ENCODE measurements around the gene OTULIN. TPM values are rescaled to one million over a fixed set of nuclear protein-coding genes. Genes with fewer than 3 reads are reported as not detected.

Gene OTULIN
- total RNA-seq, 1 donor from 2014 or later, result 75.6 TPM

- intact Hi-C loops (cut with micrococcal nuclease), result no loop called here
These were observed 22.6 kb downstream of the OTULIN start for GRCh38 chr5:14687023-14687665.

GRCh38 chr5:14693070-14693469 lies 28.6 kb downstream of the OTULIN start:
- intact Hi-C loops (cut with micrococcal nuclease), result no loop called here

- intact Hi-C loops (cut with micrococcal nuclease), result no loop called here
These were observed 30.6 kb downstream of the OTULIN start for GRCh38 chr5:14695152-14695551.

- intact Hi-C loops (cut with micrococcal nuclease), result no loop called here
These were observed 31.5 kb downstream of the OTULIN start for GRCh38 chr5:14696057-14696456.

GRCh38 chr5:14696851-14697250 lies 32.3 kb downstream of the OTULIN start:
- intact Hi-C loops (cut with micrococcal nuclease), result no loop called here

- intact Hi-C loops (cut with micrococcal nuclease), result no loop called here
These were observed 34.0 kb downstream of the OTULIN start for GRCh38 chr5:14698495-14698894.

GRCh38 chr5:14699159-14699558 lies 34.6 kb downstream of the OTULIN start:
- intact Hi-C loops (cut with micrococcal nuclease), result no loop called here

- intact Hi-C loops (cut with micrococcal nuclease), result loop anchor here (10.0 kb wide), 1 partner anchor 555 kb away; the partner anchor contains the start of gene TRIO
These were observed 35.4 kb downstream of the OTULIN start for GRCh38 chr5:14699807-14700400.

- intact Hi-C loops (cut with micrococcal nuclease), result loop anchor here (10.0 kb wide), 1 partner anchor 556 kb away; the partner anchor contains the start of gene TRIO
These were observed 36.2 kb downstream of the OTULIN start for GRCh38 chr5:14700478-14701436.

GRCh38 chr5:14701556-14701955 lies 37.0 kb downstream of the OTULIN start:
- intact Hi-C loops (cut with micrococcal nuclease), result loop anchor here (10.0 kb wide), 1 partner anchor 557 kb away; the partner anchor contains the start of gene TRIO

- intact Hi-C loops (cut with micrococcal nuclease), result loop anchor here (10.0 kb wide), 1 partner anchor 558 kb away; the partner anchor contains the start of gene TRIO
These were observed 37.8 kb downstream of the OTULIN start for GRCh38 chr5:14702238-14702839.

GRCh38 chr5:14705556-14705955 lies 41.0 kb downstream of the OTULIN start:
- intact Hi-C loops (cut with micrococcal nuclease), result loop anchor here (10.0 kb wide), 1 partner anchor 561 kb away; the partner anchor contains the start of gene TRIO

- intact Hi-C loops (cut with micrococcal nuclease), result loop anchor here (1.0 to 10.0 kb wide), 12 partner anchors 21 to 562 kb away; partner anchors contain the start of genes OTULIN and TRIO
These were observed 42.1 kb downstream of the OTULIN start for GRCh38 chr5:14706615-14707021.

- intact Hi-C loops (cut with micrococcal nuclease), result loop anchor here (10.0 kb wide), 1 partner anchor 563 kb away; the partner anchor contains the start of gene TRIO
These were observed 43.4 kb downstream of the OTULIN start for GRCh38 chr5:14707811-14708390.

- intact Hi-C loops (cut with micrococcal nuclease), result loop anchor here (10.0 kb wide), 1 partner anchor 564 kb away; the partner anchor contains the start of gene TRIO
These were observed 44.0 kb downstream of the OTULIN start for GRCh38 chr5:14708551-14708950.

GRCh38 chr5:14710313-14710994 lies 45.9 kb downstream of the OTULIN start:
- intact Hi-C loops (cut with micrococcal nuclease), result no loop called here

- intact Hi-C loops (cut with micrococcal nuclease), result no loop called here
These were observed 47.6 kb downstream of the OTULIN start for GRCh38 chr5:14712131-14712530.

- intact Hi-C loops (cut with micrococcal nuclease), result no loop called here
These were observed 48.1 kb downstream of the OTULIN start for GRCh38 chr5:14712666-14713065.

GRCh38 chr5:14713476-14714390 lies 49.2 kb downstream of the OTULIN start:
- intact Hi-C loops (cut with micrococcal nuclease), result no loop called here

Data from T-helper 1 cell treated with Interleukin-12 subunit alpha and Interleukin-12 subunit beta and Interleukin-4 antibody, amounts not matched to agents 30 ng/mL and 1 ng/mL, for 36 hours (primary cell).